Ishikawa (cell line): ENCODE results near the gene GNB5.

Experiments
- EGR1 ChIP-seq: IDR thresholded peaks from 2 replicates; pipeline ENCODE4 v1.6.1; 2012
- RAD21 ChIP-seq: IDR thresholded peaks from 2 replicates; pipeline ENCODE4 v1.6.1; 2012; ENCODE audit warnings: low read depth
- REST ChIP-seq: IDR thresholded peaks from 2 replicates; pipeline ENCODE4 v1.6.1; 2012; ENCODE audit warnings: low read depth, mild to moderate bottlenecking

GRCh38 chr15:52086011-52086786 is 105.0 kb downstream of the GNB5 start:
- no peak for TF ChIP-seq EGR1
- no peak for TF ChIP-seq RAD21
- no peak for TF ChIP-seq REST
